Measurements from ENCODE around the gene ATRIP.
A peak's percentile ranks its signal among the peaks of the same experiment; 100 is the strongest.
"Not testable (repeated sequence)": the region's sequence is repeated elsewhere in the genome, so short reads cannot be mapped to it uniquely, and the experiment has no call there.

The ATRIP gene

GRCh38 chr3:48439820-48440589 is 6.5 kb upstream of the ATRIP start, which contains the start of the genes CCDC51 and TMA7:
Gene CCDC51, minus strand, starts transcription at chr3:48440119. Its CDS starts 4,991 bp downstream, at chr3:48435128.
Gene TMA7, plus strand, starts transcription at chr3:48440257. Its CDS starts 40 bp downstream, at chr3:48440297.
- peak; percentile 100 for DNase-seq

- no peak for DNase-seq
Observed at GRCh38 chr3:48440590-48440958, 6.0 kb upstream of the ATRIP start.

- DNase-seq: no peak
Observed at GRCh38 chr3:48441940-48442339, 4.6 kb upstream of the ATRIP start.

GRCh38 chr3:48445277-48445882 is 1.2 kb upstream of the ATRIP start:
- no peak for DNase-seq

- DNase-seq: no peak
Observed at GRCh38 chr3:48446043-48446424, 503 bp upstream of the ATRIP start.

- DNase-seq: no peak
Observed at GRCh38 chr3:48451270-48451669, 4.7 kb downstream of the ATRIP start.

GRCh38 chr3:48456456-48456855 is 9.9 kb downstream of the ATRIP start:
- no peak for DNase-seq

GRCh38 chr3:48459331-48459730 is 12.8 kb downstream of the ATRIP start:
- no peak for DNase-seq

GRCh38 chr3:48459773-48460516 is 13.4 kb downstream of the ATRIP start:
- DNase-seq: no peak

GRCh38 chr3:48460517-48460902 is 14.0 kb downstream of the ATRIP start:
- no peak for DNase-seq

GRCh38 chr3:48461767-48462166 is 15.2 kb downstream of the ATRIP start:
- DNase-seq: not testable (repeated sequence)

GRCh38 chr3:48463703-48464102 is 17.2 kb downstream of the ATRIP start:
- DNase-seq: no peak

- no peak for DNase-seq
Observed at GRCh38 chr3:48464713-48465221, 18.2 kb downstream of the ATRIP start.

GRCh38 chr3:48465237-48465530 is 18.6 kb downstream of the ATRIP start:
- DNase-seq: no peak

- peak; percentile 91 for DNase-seq
Observed at GRCh38 chr3:48465531-48466378, 19.2 kb downstream of the ATRIP start.

- DNase-seq: peak; percentile 48
Observed at GRCh38 chr3:48466386-48467109, 20.0 kb downstream of the ATRIP start.

GRCh38 chr3:48467110-48467454 is 20.5 kb downstream of the ATRIP start:
- no peak for DNase-seq

GRCh38 chr3:48467473-48468267 is 21.1 kb downstream of the ATRIP start:
- no peak for DNase-seq

- DNase-seq: no peak
Observed at GRCh38 chr3:48468329-48468731, 21.8 kb downstream of the ATRIP start.

- no peak for DNase-seq
Observed at GRCh38 chr3:48469046-48469915, 22.7 kb downstream of the ATRIP start.
